Endothelial cell (in vitro differentiated cells): ENCODE results near the gene MACROD2. TPM values are rescaled to one million over a fixed set of nuclear protein-coding genes. Genes with fewer than 3 reads are reported as not detected.

Experiments used
- DNase-seq: peaks from one replicate; pipeline ENCODE4 v3.0.0; 2021; ENCODE audit warnings: low spot score
- H3K27ac Mint-ChIP-seq: one replicate; pipeline ENCODE4 v1.8.0; 2021; ENCODE audit warnings: mixed read lengths, inconsistent platforms; ENCODE audit not compliant: unreplicated experiment
- H3K27me3 Mint-ChIP-seq: one replicate; pipeline ENCODE4 v1.8.0; 2021; ENCODE audit warnings: mild to moderate bottlenecking, moderate library complexity, mixed read lengths, inconsistent platforms; ENCODE audit not compliant: unreplicated experiment
- H3K36me3 Mint-ChIP-seq: one replicate; pipeline ENCODE4 v1.8.0; 2021; ENCODE audit warnings: mild to moderate bottlenecking, low read depth, mixed read lengths, inconsistent platforms; ENCODE audit not compliant: unreplicated experiment
- H3K4me1 Mint-ChIP-seq: one replicate; pipeline ENCODE4 v1.8.0; 2021; ENCODE audit warnings: mild to moderate bottlenecking, mixed read lengths, inconsistent platforms; ENCODE audit not compliant: unreplicated experiment
- H3K4me3 Mint-ChIP-seq: one replicate; pipeline ENCODE4 v1.8.0; 2021; ENCODE audit warnings: mild to moderate bottlenecking, mixed read lengths, inconsistent platforms; ENCODE audit not compliant: unreplicated experiment
- H3K9me3 Mint-ChIP-seq: one replicate; pipeline ENCODE4 v1.8.0; 2021; ENCODE audit warnings: mixed read lengths, inconsistent platforms; ENCODE audit not compliant: unreplicated experiment
- CTCF ChIP-seq: fragments of 200-600 bp; sonication (generic); IDR thresholded peaks from one replicate; pipeline ENCODE4 v1.5.0; 2021; ENCODE audit warnings: antibody characterized with exemption; ENCODE audit not compliant: unreplicated experiment
- total RNA-seq: library from RNA; stranded (reverse); fragmentation: NEBNext Ultra II Directional; extraction: Animal tissue kit (Norgen Biotek cat#: 25700); gene quantifications from one replicate; pipeline ENCODE4 v1.2.1, GENCODE V29; 2021; ENCODE audit not compliant: unreplicated experiment

Gene MACROD2
- total RNA-seq, 1 donor from 2014 or later: 6.4 TPM

- Mint-ChIP-seq H3K4me3 (no peak overlapping the region), H3K9me3 (no peaks in the 10 kb centered on the region), H3K36me3 (no peaks in the 10 kb centered on the region), H3K4me1 (no peaks in the 10 kb centered on the region), H3K27me3 (no peaks in the 10 kb centered on the region), H3K27ac (no peak overlapping the region)
- DNase-seq: no peak
- no peak for TF ChIP-seq CTCF
Measured at GRCh38 chr20:16082051-16082550, 2086.8 kb downstream of the MACROD2 start.

DNA sequence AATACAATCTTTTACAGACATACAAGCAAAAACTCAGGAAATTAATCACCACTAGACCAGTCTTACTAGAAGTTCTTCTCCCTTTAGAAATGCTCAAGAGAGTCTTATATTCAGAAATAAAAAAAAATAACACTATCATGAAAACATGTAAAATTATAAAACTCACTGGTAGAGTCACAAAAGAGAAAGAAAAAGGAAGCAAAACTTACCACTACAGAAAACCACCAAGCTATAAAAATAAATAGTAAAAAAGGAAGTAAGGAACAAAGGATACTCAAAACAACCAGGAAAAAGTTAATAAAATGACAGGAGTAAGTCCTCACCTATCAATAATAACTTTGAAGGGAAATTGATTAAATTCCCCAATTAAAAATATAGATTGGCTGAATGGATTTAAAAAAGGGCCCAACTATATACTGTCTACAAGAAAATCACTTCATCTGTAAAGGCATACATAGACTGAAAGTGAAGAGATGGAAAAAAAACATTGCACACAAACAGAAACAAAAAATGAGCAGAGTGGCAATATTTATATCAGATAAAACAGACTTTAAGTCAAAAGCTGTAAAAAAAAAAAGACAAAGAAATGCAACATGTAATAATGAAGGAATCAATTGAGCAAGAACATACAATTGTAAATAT, 2088.4 kb downstream of the MACROD2 start:
- Mint-ChIP-seq H3K36me3 (no peaks in the 10 kb centered on the region), H3K27me3 (no peaks in the 10 kb centered on the region), H3K4me3 (no peak overlapping the region), H3K4me1 (no peaks in the 10 kb centered on the region), H3K9me3 (no peaks in the 10 kb centered on the region), H3K27ac (no peak overlapping the region)
- DNase-seq: no peak
- TF ChIP-seq CTCF: no peak

GRCh38 chr20:16095226-16095625, 2099.9 kb downstream of the MACROD2 start:
- Mint-ChIP-seq H3K36me3 (no peaks in the 10 kb centered on the region), H3K4me1 (peaks cover 2% of the 10 kb centered on the region), H3K27me3 (no peaks in the 10 kb centered on the region), H3K9me3 (no peaks in the 10 kb centered on the region), H3K4me3 (no peak overlapping the region), H3K27ac (no peak overlapping the region)
- no peak for TF ChIP-seq CTCF
- DNase-seq: no peak

DNA sequence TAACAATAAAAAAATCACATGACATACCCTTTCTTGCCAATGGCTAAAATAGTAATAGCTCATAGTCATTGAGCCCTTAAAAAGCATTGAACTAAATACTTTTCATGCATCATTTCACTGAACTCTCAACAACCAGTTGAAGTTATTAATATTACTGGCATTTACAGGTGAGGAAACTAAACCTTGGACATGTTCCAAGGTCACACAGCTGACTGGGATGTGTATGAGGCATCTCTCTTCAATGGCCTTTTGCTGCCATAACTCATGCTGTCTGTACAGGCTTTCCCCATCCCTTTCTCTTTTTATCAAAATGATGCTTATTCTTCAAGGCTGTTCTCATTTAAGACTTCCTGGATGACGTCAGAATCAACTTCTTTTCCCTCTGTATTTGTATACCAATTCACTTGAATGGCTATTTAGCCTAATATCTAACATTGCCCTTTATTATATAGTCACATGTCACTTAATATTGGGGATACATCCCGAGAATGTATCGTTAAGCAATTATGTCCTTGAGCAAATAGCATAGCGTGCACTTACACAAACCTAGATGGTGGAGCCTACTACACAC, 2101.5 kb downstream of the MACROD2 start:
- Mint-ChIP-seq H3K4me1 (peaks cover 2% of the 10 kb centered on the region), H3K27ac (no peak overlapping the region), H3K36me3 (no peaks in the 10 kb centered on the region), H3K27me3 (no peaks in the 10 kb centered on the region), H3K9me3 (no peaks in the 10 kb centered on the region), H3K4me3 (no peak overlapping the region)
- DNase-seq: no peak
- no peak for TF ChIP-seq CTCF

DNA sequence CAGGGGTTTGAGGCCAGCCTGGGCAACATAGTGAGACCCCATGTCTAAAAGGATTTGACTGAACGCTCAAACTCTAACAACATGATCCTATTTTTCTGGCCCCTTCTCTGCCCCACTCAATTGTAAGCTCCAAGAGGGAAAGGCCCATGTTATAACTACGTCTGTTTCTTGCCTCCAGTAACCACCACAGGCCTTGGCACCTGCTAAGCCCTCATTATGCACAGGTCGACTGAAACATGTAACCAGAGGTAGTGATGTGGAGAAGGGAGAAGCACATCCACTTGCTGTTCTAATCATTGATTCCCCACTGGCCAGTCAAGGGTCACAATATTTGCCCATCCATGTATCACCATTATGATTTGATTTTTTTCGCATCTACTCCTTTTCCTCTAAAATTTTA, 2102.5 kb downstream of the MACROD2 start:
- no peaks in the 10 kb centered on the region for H3K4me1 Mint-ChIP-seq
- no peak overlapping the region for H3K4me3 Mint-ChIP-seq
- H3K27me3 Mint-ChIP-seq: no peaks in the 10 kb centered on the region
- no peak overlapping the region for H3K27ac Mint-ChIP-seq
- H3K9me3 Mint-ChIP-seq: no peaks in the 10 kb centered on the region
- no peak for DNase-seq
- no peak for TF ChIP-seq CTCF
- H3K36me3 Mint-ChIP-seq: no peaks in the 10 kb centered on the region
